ENCODE data around the gene SDK1.
"Not testable (repeated sequence)": the region's sequence is repeated elsewhere in the genome, so short reads cannot be mapped to it uniquely, and the experiment has no call there.

Gene SDK1

DNA sequence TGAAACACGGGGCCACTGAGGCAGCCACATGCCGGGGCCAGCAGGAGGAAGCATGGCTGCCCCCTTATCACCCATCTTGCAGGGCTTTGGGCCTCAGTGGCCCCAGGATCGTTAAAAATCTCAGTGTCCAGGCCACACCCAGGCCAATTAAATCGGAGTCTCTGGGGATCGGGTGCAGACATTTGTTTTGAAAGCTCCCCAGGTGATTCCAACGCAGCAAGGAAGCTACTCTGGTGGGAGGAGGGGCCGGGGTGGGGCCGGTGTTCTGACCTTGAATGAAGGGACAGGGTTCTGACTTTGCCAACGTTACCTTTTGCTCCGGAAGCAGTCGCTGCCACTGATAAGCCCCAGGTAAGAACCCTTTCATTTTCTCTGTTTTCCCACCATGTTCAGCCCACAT, 968.7 kb downstream of the SDK1 start:
- no peak for DNase-seq (ENCODE audit: low read depth)

DNA sequence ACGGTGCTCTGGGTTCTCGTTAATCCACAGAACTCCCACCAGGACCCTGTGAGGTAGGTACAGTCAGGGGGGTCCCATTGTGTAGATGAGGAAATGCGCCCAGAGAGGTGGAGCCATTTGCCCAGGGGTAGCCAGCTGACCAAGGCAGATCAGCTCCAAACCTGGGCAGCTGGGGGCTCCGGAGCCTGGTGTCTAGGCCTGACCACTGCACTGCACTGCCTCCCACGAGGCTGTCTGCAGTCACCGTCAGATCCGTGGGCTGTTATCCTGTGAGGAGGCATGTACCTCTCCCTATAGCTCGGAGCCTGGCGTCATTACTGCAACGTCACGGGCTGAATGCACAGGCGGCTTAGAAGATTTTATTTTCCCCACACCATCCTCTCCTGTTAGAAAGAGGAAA, 969.2 kb downstream of the SDK1 start:
- no peak for DNase-seq (ENCODE audit: low read depth)

DNA sequence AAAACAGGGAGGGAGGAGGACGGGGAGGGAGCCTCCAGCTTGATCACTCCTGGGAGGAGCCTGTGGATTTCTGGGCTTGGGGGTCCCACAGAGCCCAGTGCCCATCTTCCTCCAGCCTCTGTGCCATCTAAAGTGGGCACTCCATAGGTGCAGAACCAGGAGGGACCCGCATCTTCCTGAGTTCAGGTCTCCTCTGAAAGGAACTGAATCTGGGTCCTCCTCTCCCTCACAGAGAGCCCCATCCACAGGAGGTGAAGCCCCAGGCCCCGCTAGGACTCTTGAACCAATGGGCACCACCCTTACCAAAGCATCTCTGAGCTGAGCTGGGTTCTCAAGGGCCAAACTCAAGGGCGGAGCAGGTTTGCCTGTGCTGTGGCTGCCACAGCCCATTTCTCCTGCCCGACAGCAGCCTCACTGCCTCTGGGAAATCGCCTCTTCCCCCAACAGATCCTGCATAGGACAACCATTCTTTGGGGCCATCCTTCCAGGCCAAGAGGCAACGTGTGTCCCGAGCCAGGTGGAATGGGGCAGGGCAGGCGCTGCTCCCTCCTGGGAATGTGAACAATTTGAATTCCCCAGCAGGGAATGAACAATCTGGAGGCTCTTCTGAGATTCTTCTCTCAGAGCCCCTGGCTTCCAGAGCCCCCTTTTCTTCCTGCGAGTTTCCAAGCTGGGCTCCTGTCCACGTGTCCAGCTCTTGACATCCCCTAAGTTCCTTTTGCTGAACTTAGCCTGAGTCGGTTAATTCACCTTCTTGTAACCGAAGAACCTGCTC, 970.1 kb downstream of the SDK1 start:
- no peak for DNase-seq (ENCODE audit: low read depth)

DNA sequence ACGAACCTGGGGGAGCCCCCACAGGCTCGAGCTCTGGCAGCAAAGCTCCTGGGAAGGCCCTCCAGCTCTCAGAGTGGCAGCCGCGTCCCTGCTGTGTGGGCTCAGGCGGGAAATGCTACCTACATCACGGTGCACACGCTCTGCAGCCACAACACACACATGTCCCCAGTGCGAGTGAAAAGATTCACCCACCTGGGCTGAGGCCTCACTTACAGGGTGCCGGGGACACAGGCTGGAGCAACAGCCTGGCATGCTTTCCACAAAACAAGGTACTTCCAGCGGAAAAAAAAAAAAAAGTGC, 970.6 kb downstream of the SDK1 start:
- no peak for DNase-seq (ENCODE audit: low read depth)

DNA sequence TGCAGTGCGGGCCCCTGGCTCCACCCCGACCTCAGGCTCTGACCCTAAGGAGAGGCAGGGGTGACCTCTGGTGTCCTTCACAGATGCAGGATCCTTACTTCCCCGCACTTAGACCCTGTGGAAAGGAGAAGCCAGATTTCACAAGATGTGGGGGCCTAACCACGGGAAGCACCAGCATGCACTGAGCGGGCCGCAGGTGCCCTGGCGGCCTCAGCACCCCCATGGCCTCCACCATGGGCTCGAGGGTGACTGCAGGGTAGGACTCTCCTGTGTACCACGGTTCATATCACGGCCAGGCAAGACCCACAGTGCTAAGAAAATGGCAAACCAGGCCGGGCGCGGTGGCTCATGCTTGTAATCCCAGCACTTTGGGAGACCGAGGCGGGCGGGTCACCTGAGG, 971.1 kb downstream of the SDK1 start:
- DNase-seq (ENCODE audit: low read depth) = no peak

DNA sequence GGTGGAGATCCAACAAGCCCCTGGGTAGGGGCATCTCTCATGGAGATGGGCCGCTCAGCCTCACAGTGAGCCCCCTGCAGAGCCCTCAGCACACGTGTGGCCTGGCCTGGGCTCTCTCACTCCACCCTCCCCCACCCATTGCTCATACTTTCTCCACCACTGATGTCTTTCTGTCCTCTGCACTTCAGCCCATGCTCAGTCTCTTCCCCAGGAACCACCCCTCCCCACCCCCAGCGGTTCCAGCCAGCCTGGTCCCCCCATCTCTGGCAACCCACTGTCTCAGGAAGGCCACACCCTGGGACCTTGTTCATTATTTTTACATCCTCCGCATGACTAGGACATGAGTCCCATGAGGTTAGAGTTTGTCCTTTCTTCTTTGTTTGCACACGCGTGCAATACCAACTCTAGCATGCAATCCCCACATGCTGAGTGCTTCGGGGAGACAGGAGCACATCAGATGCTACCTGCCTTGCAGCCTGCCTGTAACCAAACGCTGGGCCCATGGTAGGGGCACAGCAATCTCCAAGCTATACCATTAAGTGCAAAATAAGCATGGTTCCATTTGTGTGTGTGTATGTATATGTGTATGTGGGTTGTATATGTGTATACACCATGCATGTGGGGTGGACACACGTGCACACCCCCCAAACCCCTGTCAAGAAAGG, 972.6 kb downstream of the SDK1 start:
- no peak for DNase-seq (ENCODE audit: low read depth)

DNA sequence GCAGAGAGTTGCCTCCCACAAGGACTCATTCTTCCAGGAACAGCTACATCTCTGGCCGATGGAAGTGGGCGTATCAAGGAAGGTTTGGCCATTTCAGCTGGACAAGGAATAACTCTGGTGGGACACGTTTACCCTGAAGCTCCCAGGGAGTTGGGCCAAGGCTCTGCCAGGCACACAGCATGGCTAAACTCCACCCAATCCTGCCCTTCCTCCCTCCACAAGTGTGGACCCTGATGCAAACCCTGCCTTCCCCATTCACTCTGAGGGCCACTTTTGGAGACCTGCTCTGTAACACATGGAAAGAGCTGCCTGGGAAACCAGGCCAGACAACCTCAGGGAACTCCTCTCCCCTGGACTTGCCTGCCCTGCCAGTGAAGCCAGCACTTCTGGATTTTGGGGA, 973.2 kb downstream of the SDK1 start:
- DNase-seq (ENCODE audit: low read depth) = no peak

DNA sequence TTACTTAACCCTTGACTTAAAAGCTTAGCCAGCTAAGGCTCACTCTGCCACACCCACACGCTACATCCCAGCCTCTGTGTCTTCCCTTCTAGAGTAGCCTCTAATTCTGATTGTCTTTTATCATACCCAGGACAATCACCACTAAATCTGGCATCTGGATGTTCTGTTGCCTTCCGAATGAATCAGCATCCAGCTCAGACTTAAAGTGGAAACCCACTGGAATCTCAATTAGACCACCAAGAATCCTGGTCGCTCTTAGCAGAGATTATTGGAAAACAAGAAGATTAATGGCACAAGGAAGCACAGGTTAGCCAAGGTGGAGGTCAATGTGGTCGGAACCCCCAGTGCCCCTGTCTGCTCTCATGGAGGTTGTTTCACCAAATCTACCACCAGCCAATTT, 976.9 kb downstream of the SDK1 start:
- no peak for DNase-seq (ENCODE audit: low read depth)

DNA sequence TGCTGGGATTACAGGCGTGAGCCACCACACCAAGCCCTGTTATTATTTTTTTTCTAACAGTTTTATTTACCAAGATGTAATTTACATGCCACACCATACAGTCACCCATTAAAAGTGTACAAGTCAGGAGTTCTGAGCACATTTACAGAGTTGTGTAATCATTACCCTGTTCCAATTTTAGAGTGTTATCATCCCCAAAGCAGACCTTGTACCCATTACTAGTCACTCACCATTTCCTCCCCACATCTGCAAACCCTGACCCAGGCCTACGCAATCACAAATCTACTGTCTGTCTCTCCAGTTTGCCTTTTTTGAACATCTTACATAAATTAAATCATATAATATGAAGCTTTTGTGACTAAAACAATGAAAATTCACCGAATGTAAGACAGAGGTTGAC, 978.2 kb downstream of the SDK1 start:
- DNase-seq (ENCODE audit: low read depth) = no peak

DNA sequence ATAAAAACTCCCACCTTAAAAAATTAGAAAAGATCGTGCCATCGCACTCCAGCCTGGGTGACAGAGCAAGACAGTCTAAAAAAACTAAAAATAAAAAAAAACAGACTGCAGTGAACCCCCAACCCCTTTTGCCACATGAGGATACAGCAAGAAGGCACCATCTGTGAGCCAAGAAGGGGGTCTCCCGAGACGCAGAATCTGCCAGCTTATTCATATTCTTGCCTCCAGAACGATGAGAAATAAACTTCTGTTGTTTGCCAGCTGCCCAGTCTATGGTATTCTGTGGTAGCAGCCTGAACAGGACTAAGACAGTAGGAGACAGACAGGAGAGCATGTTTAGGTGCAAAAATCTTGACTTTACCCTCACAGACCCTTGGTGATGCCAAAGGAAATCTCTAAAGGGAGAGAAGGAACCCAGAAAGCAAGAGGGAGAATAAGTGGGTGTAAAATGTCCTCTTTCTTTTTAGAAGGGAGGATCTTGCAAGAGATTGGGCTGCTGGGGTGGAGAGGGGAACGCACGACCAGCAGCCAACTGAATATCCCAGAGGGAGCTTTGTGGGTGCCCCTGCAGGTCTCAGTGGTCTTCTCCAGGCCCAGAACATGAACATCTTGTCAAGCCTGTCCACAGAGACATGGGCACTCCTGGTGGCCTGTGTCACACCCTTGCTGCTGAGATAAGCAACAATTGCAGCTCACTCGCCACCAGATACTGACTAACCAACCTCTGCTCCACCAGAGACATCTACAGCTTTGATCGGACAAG, 980.4 kb downstream of the SDK1 start:
- no peak for DNase-seq (ENCODE audit: low read depth)

DNA sequence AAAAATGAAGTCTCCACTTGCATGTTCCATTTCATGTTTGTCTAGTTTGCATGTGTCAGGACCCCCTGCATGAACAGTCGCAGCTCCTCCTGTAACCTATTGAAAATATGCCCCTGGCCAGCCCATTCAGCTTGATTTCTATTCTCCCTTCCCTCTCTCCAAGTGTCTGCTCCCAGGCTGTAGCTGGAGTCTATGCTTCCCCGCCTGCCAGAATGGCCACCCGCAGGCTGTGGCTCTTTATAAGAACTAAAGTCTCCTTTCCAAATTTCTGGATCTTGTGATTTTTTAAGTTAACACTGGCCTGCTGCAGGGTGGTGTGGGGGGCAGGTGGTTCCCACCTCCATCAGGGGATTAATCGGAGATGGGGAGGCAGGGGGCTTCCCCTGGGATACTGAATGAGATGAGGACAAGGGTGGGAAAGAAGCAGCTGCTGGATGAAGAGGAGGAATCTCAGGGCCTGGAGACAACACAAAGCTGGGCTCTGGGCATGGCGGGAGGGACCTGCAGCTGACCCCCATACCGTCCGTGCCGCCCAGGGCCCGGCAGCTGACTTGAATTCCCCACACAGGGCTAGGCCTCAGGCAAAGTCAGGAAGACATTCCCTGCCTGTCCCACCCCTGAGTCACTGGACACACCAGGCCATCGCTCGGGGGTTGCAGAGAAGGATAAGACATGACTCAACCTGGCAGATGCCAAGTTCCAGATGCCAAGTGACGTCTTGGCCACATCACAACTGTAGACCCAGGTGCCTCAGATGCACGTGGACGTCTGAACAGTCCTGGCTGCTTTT, 981.6 kb downstream of the SDK1 start:
- DNase-seq (ENCODE audit: low read depth) = no peak

DNA sequence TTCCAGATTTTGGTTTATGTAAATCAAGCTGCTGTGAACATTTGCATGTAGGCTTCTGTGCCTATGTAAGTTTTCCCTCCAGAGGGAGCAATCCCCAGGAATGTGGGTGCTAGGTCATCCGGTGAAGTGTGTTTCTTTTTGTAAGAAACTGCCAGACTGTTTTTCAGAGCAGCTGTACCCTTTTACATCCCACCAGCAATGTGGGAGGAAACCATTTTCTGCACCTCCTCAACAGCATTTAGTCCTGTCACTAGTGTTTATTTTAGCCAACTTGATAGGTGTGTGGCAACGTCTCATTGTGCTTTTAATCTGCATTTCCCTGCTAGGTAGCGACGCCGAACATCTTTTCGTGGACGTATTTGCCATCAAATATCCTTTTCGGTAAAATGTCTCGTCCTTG, 985.3 kb downstream of the SDK1 start:
- DNase-seq (ENCODE audit: low read depth) = no peak

DNA sequence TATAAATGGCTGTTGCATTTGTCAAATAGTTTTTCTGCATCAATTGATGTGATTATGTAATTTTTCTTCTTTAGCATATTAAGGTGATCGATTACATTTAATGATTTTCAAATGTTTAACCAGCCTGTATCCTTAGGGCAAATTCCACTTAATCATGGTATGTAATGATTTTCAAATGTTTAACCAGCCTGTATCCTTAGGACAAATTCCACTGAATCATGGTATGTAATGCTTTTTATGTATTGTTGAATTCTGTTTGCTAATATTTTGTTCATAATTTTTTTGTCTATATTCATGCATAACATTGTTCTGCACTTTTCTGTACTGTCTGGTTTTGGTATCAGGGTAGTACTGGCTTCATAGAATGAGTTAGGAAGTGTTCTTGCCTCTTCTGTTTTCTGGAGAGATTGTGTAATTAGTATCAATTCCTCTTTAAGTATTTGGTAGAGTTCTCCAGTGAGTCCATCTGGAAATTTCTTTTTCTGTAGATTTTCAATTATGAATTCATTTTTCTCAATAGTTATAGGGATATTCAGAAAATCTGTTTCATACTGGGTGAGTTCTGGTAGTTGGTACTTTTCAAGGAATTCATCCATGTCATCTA, 987.8 kb downstream of the SDK1 start:
- no peak for DNase-seq (ENCODE audit: low read depth)

DNA sequence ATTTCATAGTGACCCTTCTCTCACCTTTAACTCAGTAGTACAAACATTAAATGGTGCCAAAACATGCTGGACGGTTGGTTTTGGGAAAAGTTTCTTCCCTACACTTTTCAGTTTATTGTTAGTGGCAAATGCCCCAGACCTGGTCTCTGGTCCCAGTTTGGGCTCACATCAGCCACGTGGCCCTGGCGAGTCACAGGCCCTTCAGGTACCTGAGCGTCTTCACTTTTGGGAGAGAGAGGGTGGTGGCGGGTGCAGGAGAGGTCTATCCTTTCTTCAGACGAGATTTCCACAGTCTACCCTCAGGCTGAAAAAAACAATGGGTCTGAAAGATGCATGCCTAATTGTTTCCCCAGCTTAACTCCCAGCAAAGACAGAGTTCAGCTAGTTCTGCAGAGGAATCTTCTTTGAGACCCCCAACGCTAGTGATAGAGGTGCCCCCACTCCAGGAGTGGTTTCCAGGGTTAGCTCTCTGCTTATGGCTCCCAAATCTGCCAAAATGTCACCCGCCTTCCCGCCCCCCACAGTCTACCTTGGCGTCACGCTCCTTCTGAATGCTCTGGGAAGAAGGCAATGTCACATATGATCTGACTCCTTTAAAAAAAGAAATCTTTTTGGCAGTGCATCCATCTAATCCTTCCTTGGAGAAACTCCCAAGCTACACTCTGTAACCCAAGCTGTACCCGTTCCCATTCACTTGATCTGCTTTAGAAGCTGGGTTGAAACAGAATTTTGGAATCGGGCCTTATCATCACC, 996.3 kb downstream of the SDK1 start:
- DNase-seq (ENCODE audit: low read depth) = no peak

DNA sequence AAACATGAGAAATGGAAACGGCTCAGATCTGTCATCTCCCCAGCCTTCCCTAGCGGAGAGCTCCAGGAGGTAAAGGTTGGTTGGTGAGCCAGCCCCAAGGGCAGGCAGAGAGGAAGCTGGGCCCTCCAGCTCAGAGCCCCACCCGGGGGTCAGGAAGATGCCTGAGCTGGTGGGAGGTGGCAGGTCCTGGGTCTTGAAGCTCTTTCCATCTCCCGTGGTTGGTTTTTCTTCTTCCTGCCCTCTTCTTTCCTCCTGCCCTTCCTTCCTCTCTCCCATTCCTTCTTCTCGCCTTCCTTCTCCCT, 996.8 kb downstream of the SDK1 start:
- no peak for DNase-seq (ENCODE audit: low read depth)

DNA sequence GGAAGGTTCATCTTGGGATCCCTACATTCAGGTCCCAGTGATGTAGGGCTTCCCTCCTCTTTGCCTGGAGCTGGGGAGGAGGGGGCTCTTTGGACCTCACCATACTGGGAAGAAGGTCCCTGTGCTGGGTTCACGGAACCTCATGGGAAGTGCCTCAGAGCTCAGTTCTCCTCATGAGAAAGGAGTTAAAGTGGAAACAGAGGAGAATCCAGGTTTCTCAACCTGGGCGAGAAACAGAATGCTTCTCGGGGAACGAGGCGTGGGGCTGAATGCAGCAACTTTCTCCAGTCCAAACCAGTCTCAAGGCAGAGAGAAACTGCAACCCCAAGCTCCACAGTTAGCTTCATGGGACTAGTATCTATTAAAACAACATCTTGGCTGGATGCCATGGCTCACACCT, 998.4 kb downstream of the SDK1 start:
- DNase-seq (ENCODE audit: low read depth) = no peak

DNA sequence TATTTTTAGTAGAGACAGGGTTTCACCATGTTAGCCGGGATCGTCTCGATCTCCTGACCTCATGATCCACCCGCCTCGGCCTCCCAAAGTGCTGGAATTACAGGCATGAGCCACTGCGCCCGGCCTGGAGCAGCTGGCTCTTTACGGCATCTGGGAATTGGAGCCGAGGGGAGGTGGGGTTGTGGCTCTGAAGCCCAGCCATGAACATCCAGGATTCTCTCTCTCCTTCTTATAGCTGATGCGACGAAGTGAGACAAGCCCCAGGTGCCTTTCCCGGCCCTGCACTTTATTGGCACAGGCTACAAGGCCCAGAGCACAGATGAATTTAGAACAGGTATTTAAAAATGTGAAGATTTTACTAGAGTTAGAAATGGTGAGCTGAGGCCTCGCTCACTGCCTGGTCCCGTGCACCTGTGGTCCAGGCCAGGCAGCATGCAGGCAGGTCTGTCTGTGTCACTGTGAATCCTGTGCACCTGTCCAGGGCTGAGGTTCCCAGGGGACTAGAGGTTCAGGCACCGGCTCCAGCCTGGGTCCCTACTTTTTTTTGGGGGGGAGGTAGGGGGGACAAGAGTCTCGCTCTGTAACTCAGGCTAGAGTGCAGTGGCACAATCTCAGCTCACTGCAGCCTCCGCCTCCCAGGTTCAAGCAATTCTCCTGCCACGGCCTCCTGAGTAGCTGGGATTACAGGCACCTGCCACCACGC, 1001.3 kb downstream of the SDK1 start:
- DNase-seq (ENCODE audit: low read depth) = no peak

DNA sequence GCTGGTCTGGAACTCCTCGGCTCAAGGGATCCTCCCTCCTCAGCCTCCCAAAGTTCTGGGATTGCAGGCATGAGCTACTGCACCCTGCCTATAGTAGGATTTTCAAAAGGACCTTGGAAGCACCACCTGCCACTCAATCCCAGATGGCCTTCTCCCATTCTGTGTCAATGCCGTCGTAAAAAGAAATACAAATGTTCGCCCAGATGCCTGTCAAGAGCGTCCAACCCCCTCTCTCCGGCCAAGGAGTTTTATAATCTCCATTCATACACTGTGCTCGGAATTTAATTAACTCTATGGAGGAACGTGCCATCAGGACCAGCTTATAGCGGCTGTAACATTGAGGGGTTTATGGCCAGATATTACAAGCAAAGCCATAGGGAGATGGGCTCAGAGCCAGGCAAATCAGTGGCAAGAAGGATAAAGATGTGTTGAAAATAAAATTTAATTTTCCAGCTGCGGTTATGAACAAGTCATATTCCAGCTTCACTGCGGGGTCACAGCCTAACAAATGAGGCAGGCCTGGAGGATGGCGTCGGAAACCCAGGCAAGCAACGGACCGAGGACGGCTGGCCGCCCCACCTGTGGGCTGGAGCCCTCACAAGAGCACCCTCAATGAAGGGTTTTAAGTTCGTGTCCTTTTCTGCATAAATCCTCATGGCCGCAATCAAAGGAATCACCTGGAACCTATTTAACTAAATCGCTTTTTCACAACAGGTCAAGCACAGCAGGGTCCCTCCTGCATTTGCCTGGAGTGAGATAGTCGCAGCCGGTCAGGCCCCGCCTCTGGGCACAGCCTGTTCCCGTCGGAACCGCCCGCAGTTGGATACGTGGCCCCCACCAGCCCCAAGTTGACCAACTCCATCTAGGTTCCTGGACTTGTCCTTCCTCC, 1006.5 kb downstream of the SDK1 start:
- no peak for DNase-seq (ENCODE audit: low read depth)

DNA sequence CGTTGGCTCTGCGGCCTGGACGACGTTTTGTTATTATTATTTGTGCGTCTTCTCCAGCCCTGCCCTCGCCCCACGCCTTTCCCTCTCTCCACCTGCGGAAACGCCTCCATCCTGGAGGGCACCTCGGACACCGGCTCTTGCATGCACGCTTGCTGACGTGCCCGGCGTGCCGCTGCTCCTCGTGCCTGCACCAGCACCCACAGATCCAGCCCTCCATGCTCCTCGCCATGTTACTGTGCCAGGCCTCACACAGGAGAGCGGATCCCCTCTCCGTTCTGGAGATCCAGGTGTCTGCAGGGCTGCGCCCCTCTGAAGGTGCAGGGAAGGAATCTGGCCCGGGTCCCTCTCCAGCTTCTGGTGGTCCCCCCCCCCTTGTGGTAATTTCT, 1007.1 kb downstream of the SDK1 start:
- no peak for DNase-seq (ENCODE audit: low read depth)

DNA sequence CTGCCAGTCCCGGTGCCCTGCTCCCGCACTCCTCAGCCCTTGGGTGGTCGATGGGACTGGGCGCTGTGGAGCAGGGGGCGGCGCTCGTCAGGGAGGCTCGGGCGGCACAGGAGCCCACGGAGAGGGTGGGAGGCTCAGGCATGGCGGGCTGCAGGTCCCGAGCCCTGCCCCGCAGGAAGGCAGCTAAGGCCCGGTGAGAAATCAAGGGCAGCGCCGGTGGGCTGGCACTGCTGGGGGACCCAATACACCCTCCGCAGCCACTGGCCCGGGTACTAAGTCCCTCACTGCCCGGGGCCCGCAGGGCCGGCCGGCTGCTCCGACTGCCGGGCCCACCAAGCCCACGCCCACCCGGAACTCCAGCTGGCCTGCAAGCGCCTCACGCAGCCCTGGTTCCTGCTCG, 1012.9 kb downstream of the SDK1 start:
- DNase-seq (ENCODE audit: low read depth) = not testable (repeated sequence)
